Endothelial cell of umbilical vein (primary cell): ENCODE data around the gene GRWD1. TPM values are rescaled to one million over a fixed set of nuclear protein-coding genes. Genes with fewer than 3 reads are reported as not detected.

Source experiments
- BruUV-seq: library from RNA; stranded (reverse); fragments of 400-500 nt; replicated peaks from 2 replicates; lab custom pipeline; 2021; lab: Mats Ljungman, UMichigan
- CTCF ChIA-PET: fragments of 300-600, 350-600 bp; sonication (Branson Sonifier 250); formaldehyde crosslinking; loops from one replicate; lab custom pipeline; 2021; ENCODE audit warnings: antibody characterized with exemption, inconsistent platforms; lab: Charles Lee
- POLR2A ChIA-PET: fragments of 300-600, 350-600 bp; sonication (Branson Sonifier 250); formaldehyde crosslinking; loops from one replicate; lab custom pipeline; 2021; ENCODE audit warnings: antibody characterized with exemption, inconsistent platforms; lab: Charles Lee
- DNase-seq: peaks from one replicate; pipeline ENCODE4 v3.0.0-alpha.2; 2011; ENCODE audit warnings: low read depth, low spot score
- FAIRE-seq: peaks from 2 replicates; lab custom pipeline; 2011; peaks lifted over from hg19 to GRCh38; lab: Jason Lieb, UNC
- H2AFZ ChIP-seq: 2 replicates; pipeline ENCODE4 v1.6.0; 2012; ENCODE audit warnings: low read depth, low read length, control low read depth, inconsistent platforms
- H3K27ac ChIP-seq: 2 replicates; pipeline ENCODE4 v1.5.1; 2011; ENCODE audit warnings: low read depth, mild to moderate bottlenecking, control low read depth, low read length, moderate library complexity; ENCODE audit not compliant: insufficient read depth
- H3K27me3 ChIP-seq, 2 experiments: 2 replicates each; pipeline versions ENCODE4 v1.6.0 to v1.6.1; 2011; ENCODE audit warnings: low read length in 2 of 2, mixed read lengths in 1 of 2; ENCODE audit not compliant: control insufficient read depth in 2 of 2, insufficient read depth in 2 of 2
- H3K36me3 ChIP-seq, 2 experiments: 2 replicates in 1 of 2; 3 replicates in 1 of 2; pipeline ENCODE4 v1.5.1; 2011; ENCODE audit warnings: low read length in 2 of 2, mild to moderate bottlenecking in 1 of 2, moderate library complexity in 1 of 2; ENCODE audit not compliant: control insufficient read depth in 2 of 2, insufficient read depth in 2 of 2; ENCODE audit errors: extremely low read depth in 1 of 2
- H3K4me1 ChIP-seq: 3 replicates; pipeline ENCODE4 v1.5.1; 2011; ENCODE audit warnings: mild to moderate bottlenecking, low read length; ENCODE audit not compliant: control insufficient read depth, insufficient read depth; ENCODE audit errors: extremely low read depth
- H3K4me2 ChIP-seq: 2 replicates; pipeline ENCODE4 v1.6.1; 2011; ENCODE audit warnings: low read length, control low read depth, mixed read lengths; ENCODE audit not compliant: insufficient read depth
- H3K4me3 ChIP-seq, 3 experiments: fragments of 200-600 bp in 1 of 3; sonication (generic), shearing (Covaris generic) in 1 of 3; replicated peaks in 1 of 3; 2 replicates each; pipeline ENCODE4 v1.5.1; 2011 to 2016; ENCODE audit warnings: control low read depth in 3 of 3, low read length in 3 of 3, mild to moderate bottlenecking in 2 of 3, inconsistent platforms in 1 of 3, low read depth in 1 of 3, moderate library complexity in 1 of 3; ENCODE audit not compliant: insufficient read depth in 1 of 3
- H3K79me2 ChIP-seq: 2 replicates; pipeline ENCODE4 v1.6.0; 2012; ENCODE audit warnings: low read length, inconsistent platforms; ENCODE audit not compliant: control insufficient read depth, insufficient read depth
- H3K9ac ChIP-seq: replicated peaks from 2 replicates; pipeline ENCODE3; 2011; ENCODE audit warnings: low read length, control low read depth; ENCODE audit not compliant: insufficient read depth; ENCODE audit errors: extremely low read depth
- H3K9me1 ChIP-seq: replicated peaks from 3 replicates; pipeline ENCODE4 v1.6.0; 2011; ENCODE audit warnings: mild to moderate bottlenecking, low read length; ENCODE audit not compliant: control insufficient read depth, insufficient read depth; ENCODE audit errors: extremely low read depth
- H3K9me3 ChIP-seq: replicated peaks from 2 replicates; pipeline ENCODE4 v1.5.1; 2012; ENCODE audit warnings: low read length, inconsistent platforms; ENCODE audit not compliant: control insufficient read depth, insufficient read depth
- H4K20me1 ChIP-seq: replicated peaks from 2 replicates; pipeline ENCODE3; 2011; ENCODE audit warnings: mild to moderate bottlenecking, low read length; ENCODE audit not compliant: control insufficient read depth, insufficient read depth; ENCODE audit errors: extremely low read depth
- EZH2 ChIP-seq: IDR thresholded peaks from 2 replicates; pipeline ENCODE4 v1.6.1; 2012; ENCODE audit warnings: borderline replicate concordance, low read depth, mild to moderate bottlenecking, moderate library complexity, low read length, inconsistent platforms; ENCODE audit not compliant: severe bottlenecking
- FOS ChIP-seq: IDR thresholded peaks from 2 replicates; pipeline ENCODE4 v1.6.1; 2011; ENCODE audit warnings: mild to moderate bottlenecking, low read length, moderate library complexity, borderline replicate concordance; ENCODE audit not compliant: insufficient read depth
- GATA2 ChIP-seq: IDR thresholded peaks from 2 replicates; pipeline ENCODE4 v1.7.0; 2011; ENCODE audit warnings: low read depth, mild to moderate bottlenecking, moderate library complexity, mixed read lengths, low read length; ENCODE audit not compliant: insufficient read length, insufficient read depth
- JUN ChIP-seq: IDR thresholded peaks from 2 replicates; pipeline ENCODE4 v1.6.1; 2011; ENCODE audit warnings: borderline replicate concordance, low read depth; ENCODE audit not compliant: insufficient read length, insufficient read depth
- POLR2A ChIP-seq: IDR thresholded peaks from 2 replicates; pipeline ENCODE4 v1.6.1; 2012; ENCODE audit warnings: low read depth, mild to moderate bottlenecking, control low read depth, low read length
- POLR2AphosphoS5 ChIP-seq: IDR thresholded peaks from 2 replicates; pipeline ENCODE4 v1.6.1; 2012; ENCODE audit warnings: low read depth, mild to moderate bottlenecking, control low read depth, low read length, moderate library complexity; ENCODE audit not compliant: insufficient read depth
- dilution Hi-C: fragments of 300-500 bp; cut with MboI; formaldehyde crosslinking; loops from one replicate; pipeline ENCODE4 v1.15.0; 2019; ENCODE audit warnings: low sequenced_read_pairs; ENCODE audit not compliant: extremely low pct_ligation_motif_present
- intact Hi-C: fragments of 100-400 bp; cut with micrococcal nuclease; formaldehyde crosslinking; loops from one replicate; pipeline ENCODE4 v1.10.0; 2022
- polyA plus RNA-seq, 4 experiments: library from polyadenylated mRNA; depleted of rRNA in 3 of 4; stranded (reverse) in 3 of 4; unstranded in 1 of 4; fragments of >200 nt; gene quantifications; 2 replicates each; pipeline versions ENCODE4 v1.2.1 to v1.2.3, GENCODE V29; 2011 to 2012; ENCODE audit warnings: missing spikeins in 1 of 4
- total RNA-seq: library from RNA; stranded (reverse); gene quantifications from 2 replicates; pipeline ENCODE4 v1.2.3, GENCODE V29; 2021
- TF ChIP-seq, protein P1 (sequence below), 2 donors: IDR thresholded peaks; 1 replicate in 1 of 2; 2 replicates in 1 of 2; pipeline ENCODE4 v1.5.1; 2011; ENCODE audit warnings: low read length in 2 of 2, mild to moderate bottlenecking in 2 of 2, moderate library complexity in 2 of 2, control low read depth in 1 of 2, inconsistent platforms in 1 of 2, low read depth in 1 of 2; ENCODE audit not compliant: insufficient read depth in 1 of 2; ENCODE audit errors: extremely low read depth in 1 of 2
- TF ChIP-seq, protein P2 (sequence below): IDR thresholded peaks from 2 replicates; pipeline ENCODE4 v1.6.1; 2011; ENCODE audit not compliant: insufficient read depth, insufficient read length

Gene GRWD1
- total and polyA plus RNA-seq, 2 donors (not counting 3 experiments of a cell fraction or from before 2014, with no cell fraction given), result 26.3 to 52.7 TPM

DNA sequence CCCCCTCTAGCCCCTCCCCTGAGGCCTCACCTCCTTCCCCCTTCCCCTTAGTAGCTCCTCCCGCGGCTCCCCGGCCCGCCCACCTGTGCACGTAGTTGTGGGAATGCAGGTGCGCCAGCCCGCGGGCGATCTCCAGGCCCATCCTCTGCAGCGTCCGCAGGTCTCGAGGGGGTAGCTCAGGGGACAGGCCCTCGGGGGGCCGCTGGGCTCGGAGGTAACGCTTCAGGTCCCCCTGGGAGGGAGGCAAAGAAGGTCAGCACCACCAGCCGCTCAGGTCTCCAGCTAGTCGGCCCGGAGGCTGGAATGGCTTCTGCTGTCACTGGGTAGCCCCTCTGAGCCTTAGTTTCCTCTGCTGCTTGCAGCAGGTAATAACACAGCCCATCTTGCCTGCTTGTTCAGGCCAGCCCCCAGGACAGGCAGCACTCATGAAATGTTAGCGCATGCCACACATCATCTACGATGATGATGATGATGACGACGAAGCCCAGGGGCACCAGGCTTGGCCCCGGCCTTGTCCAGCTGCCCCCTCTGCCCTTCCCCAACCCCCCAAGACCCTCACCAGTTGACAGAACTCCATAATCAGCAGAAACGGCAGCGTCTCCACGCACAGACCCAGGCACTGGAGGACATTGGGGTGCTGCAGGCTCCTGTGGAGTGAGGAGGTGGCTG, 56.7 kb downstream of the GRWD1 start:
- no peak for TF ChIP-seq EZH2
- TF ChIP-seq POLR2AphosphoS5, result no peak
- no peak for TF ChIP-seq GATA2
- TF ChIP-seq FOS, result no peak
- TF ChIP-seq, protein P1, sequence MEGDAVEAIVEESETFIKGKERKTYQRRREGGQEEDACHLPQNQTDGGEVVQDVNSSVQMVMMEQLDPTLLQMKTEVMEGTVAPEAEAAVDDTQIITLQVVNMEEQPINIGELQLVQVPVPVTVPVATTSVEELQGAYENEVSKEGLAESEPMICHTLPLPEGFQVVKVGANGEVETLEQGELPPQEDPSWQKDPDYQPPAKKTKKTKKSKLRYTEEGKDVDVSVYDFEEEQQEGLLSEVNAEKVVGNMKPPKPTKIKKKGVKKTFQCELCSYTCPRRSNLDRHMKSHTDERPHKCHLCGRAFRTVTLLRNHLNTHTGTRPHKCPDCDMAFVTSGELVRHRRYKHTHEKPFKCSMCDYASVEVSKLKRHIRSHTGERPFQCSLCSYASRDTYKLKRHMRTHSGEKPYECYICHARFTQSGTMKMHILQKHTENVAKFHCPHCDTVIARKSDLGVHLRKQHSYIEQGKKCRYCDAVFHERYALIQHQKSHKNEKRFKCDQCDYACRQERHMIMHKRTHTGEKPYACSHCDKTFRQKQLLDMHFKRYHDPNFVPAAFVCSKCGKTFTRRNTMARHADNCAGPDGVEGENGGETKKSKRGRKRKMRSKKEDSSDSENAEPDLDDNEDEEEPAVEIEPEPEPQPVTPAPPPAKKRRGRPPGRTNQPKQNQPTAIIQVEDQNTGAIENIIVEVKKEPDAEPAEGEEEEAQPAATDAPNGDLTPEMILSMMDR (IDR thresholded peaks at IDR 0.05; ENCODE audit: extremely low read depth in 1 of 2, insufficient read depth in 1 of 2, low read depth in 1 of 2, low read length in 2 of 2), result no peak
- TF ChIP-seq POLR2A, result no peak
- no peak for TF ChIP-seq JUN
- TF ChIP-seq, protein P2, sequence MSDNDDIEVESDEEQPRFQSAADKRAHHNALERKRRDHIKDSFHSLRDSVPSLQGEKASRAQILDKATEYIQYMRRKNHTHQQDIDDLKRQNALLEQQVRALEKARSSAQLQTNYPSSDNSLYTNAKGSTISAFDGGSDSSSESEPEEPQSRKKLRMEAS, result no peak
- dilution Hi-C loops, result no loop called here
- Histone ChIP-seq H3K27me3 (peaks cover 2 to 7% of the 10 kb centered on the region in 2 experiments), H3K9ac (no peak overlapping the region), H2AFZ (peak overlapping the region; percentile 29), H3K36me3 (no peaks in the 10 kb centered on the region), H3K27ac (no peak overlapping the region), H3K4me3 (no peak overlapping the region), H3K9me3 (no peaks in the 10 kb centered on the region), H3K4me2 (no peak overlapping the region), H4K20me1 (no peaks in the 10 kb centered on the region), H3K4me1 (no peaks in the 10 kb centered on the region), H3K79me2 (no peaks in the 10 kb centered on the region), H3K9me1 (no peaks in the 10 kb centered on the region)
- intact Hi-C loops, result no loop called here
- POLR2A ChIA-PET, result no interaction called here
- FAIRE-seq (no peak), DNase-seq (no peak)
- CTCF ChIA-PET, result interaction anchor here (1.0 to 1.1 kb wide), 2 partner anchors 12 to 82 kb away, joined by 5 read pairs; no protein-coding TSS in a partner anchor
- no TSS peak for BruUV-seq
